ENCODE results near the gene TMEM94. TPM values are rescaled to one million over a fixed set of nuclear protein-coding genes. Genes with fewer than 3 reads are reported as not detected.

The TMEM94 gene
- total RNA-seq, 2 donors from 2014 or later: 64.5 to 65.2 TPM

- Mint-ChIP-seq H3K36me3 (peaks cover 15 to 17% of the 10 kb centered on the region in 2 donors), H3K9me3 (no peaks in the 10 kb centered on the region), H3K27ac (no peak overlapping the region)
- ATAC-seq (no peak), DNase-seq (ENCODE audit: low spot score in 2 of 2) (no peak)
Observed at GRCh38 chr17:75521290-75521689, 64.9 kb downstream of the TMEM94 start.

- Mint-ChIP-seq H3K36me3 (peaks cover 15 to 17% of the 10 kb centered on the region in 2 donors), H3K27ac (peak overlapping the region in 1 of 2 donors; percentile 39), H3K9me3 (no peaks in the 10 kb centered on the region)
- DNase-seq (ENCODE audit: low spot score in 2 of 2): no peak
- ATAC-seq: no peak
Observed at GRCh38 chr17:75521951-75522727, 65.7 kb downstream of the TMEM94 start.

DNA sequence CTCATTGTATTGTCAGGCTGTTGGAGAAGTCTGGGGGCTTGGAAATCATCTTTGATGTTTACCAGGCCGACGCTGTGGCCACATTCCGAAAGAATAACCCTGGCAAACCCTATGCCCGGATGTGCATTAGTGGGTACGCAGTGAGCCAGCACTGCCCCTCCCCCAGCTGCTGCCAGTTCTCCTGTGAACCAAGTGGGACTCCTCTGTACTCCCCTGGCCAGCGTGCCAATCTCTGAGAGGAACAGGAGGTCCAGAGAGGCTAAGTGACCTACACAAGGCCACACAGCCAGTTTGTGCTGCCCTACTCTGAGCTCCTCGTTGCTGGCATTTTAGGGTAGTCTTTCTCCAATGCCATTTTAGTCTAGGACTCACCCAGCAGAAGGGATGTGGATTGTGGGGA, 67.2 kb downstream of the TMEM94 start:
- H3K36me3 Mint-ChIP-seq: peaks cover 3 to 5% of the 10 kb centered on the region in 2 donors
- DNase-seq (ENCODE audit: low spot score in 2 of 2) (no peak), ATAC-seq (no peak)
- H3K27ac Mint-ChIP-seq: no peak overlapping the region
- H3K9me3 Mint-ChIP-seq: no peaks in the 10 kb centered on the region

DNA sequence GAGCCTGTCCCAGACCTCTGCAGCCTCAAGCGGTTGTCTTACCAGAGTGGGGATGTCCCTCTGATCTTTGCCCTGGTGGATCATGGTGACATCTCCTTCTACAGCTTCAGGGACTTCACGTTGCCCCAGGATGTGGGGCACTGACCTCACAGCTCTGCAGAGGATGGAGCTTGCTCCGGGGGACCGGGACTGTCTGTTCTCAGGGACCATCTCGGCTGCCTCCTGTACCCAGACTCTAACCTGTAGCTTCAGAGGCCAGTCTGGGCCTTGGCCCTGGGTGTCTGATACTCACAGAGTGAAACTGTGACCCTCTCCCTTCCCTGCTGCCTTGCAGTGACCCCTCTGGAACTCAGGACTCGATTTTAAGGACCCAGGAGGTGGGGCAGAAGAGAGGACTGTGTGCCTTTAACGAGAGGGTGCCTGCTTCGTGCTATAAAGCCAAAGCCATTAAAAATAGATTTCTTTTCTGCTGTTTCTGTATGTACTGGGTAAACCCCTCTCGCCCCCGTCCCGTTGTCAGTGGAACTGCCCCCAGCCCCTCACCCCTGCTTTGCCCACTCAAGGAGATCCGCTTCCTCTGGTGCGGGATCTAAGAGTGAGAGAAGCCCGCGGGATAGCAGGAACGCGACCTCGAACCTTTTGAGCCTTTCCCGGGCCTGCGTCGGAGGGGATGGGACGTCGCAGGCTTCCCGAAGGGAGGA, 68.0 kb downstream of the TMEM94 start:
- DNase-seq (ENCODE audit: low spot score in 2 of 2) (no peak), ATAC-seq (no peak)
- Mint-ChIP-seq H3K27ac (no peak overlapping the region), H3K9me3 (no peaks in the 10 kb centered on the region), H3K36me3 (no peaks in the 10 kb centered on the region)

GRCh38 chr17:75524970-75525805, 68.8 kb downstream of the TMEM94 start, which contains the start of gene LLGL2:
Gene LLGL2, plus strand, starts transcription at chr17:75525697. Its CDS starts 17,730 bp downstream, at chr17:75543427.
- ATAC-seq: peak; percentile 91 to 94
- Mint-ChIP-seq H3K27ac (no peak within 1 kb of the TSS), H3K36me3 (no peaks in the 10 kb centered on the region)

DNA sequence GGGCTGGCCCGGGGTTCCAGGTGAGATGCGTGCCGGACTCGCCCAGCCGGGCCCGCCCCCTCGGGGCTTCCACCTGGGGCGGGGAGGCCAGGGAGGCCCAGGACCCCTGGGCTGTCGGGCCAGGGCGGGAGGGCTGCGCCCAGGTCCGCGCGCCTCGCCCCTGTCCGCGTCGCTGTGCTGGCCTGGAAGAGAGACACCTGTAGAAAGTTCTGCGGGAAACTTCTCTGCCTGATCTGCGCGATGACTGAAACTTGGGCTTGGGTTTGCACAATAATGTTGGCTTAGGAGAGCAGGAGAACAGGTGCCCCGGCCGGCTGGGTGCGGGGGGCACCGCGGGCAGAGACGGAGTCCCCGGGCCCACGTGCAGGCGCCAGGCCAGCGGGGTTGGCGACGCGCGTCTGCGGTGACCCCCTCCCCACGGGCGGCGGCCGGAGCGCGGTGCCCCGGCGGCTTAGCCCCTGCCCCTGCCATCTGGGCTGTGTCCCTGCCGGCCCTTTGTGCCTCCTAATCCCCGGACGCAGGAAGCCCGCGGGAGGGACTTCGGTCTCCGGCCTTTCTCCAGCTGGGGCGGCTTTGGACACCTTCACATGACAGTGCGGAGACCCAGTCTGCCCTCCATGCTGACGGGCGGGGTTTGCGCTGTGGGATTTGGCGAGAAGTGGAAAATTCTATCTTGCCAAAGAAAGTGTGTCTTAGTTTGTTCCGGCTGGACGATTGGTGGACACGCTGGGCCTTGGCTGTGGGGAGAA, 69.5 kb downstream of the TMEM94 start:
- ATAC-seq (peak in 1 of 2 donors; percentile 43), DNase-seq (ENCODE audit: low spot score in 2 of 2) (no peak)
- Mint-ChIP-seq H3K27ac (no peak overlapping the region), H3K9me3 (no peaks in the 10 kb centered on the region), H3K36me3 (no peaks in the 10 kb centered on the region)

More at GRCh38 chr17:75524970-75525805, 68.8 kb downstream of the TMEM94 start, which contains the start of gene LLGL2:
- DNase-seq (ENCODE audit: low spot score in 2 of 2): peak; percentile 85
- H3K9me3 Mint-ChIP-seq: no peaks in the 10 kb centered on the region

- DNase-seq (ENCODE audit: low spot score in 2 of 2): no peak
- no peaks in the 10 kb centered on the region for H3K9me3 Mint-ChIP-seq
- no peak overlapping the region for H3K27ac Mint-ChIP-seq
- no peaks in the 10 kb centered on the region for H3K36me3 Mint-ChIP-seq
- ATAC-seq: no peak
Observed at GRCh38 chr17:75526555-75527270, 70.3 kb downstream of the TMEM94 start.

DNA sequence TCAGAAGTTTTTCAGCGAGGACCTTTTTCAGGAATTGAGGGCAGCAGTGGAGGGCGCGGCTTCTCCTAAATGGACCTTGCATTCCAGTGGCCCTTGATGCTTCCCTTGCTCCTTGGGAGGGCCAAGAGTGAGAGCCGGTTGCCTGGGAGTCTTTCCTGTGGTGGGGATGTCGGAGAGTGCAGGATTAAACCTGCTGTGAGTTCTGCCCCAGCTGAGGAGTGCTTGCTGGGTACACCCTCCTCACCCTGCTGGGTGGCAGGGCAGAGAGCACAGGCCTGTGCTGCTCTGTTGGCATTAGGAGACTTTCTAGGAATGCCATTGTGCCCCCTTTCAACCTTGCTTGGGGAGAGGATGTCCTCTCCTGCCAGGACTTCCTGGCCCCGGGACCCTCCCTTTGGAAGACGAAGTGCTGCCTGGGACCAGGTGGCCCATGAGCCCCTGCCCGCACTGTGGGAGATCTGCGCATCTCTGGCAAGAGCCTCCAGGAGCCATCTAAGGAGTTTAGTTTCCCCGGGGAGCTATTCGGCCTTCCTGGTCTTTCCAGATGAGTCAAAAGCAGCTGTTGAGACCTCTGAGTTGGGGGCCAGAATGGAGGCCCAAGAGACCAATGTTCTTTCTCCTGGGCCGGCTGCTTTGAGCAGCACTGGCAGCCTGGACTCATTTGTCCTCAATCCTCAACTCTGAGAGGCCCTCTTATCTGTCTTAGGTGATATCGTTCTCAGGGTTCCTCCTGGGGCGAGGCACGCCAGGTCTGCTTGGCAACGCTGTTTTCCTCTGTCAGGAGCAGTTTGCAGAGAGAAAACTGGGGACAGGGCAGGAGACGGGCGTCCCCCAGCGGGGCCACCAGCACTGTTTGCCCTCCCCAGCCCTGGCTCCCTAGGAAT, 74.6 kb downstream of the TMEM94 start:
- H3K9me3 Mint-ChIP-seq: no peaks in the 10 kb centered on the region
- no peak for ATAC-seq
- H3K27ac Mint-ChIP-seq: peak overlapping the region in 1 of 2 donors; percentile 9
- H3K36me3 Mint-ChIP-seq: no peaks in the 10 kb centered on the region
- DNase-seq (ENCODE audit: low spot score in 2 of 2): no peak

DNA sequence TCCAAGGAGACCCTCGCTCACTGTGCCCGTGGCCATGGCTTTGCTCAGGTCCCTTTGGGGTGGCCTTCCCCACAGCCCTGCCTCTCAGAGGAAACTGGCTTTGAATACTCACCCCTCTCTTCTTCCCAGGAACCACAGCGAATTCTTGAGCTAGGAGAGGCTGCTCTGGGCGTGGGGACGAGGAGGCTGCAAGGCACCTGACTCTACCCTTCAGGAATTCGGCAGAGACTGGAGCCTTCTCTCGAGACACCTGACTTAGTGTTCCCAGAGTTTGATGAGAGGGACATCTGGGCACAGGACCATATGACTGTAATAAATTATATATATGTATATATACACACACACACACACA, 75.3 kb downstream of the TMEM94 start:
- no peak for DNase-seq (ENCODE audit: low spot score in 2 of 2)
- no peaks in the 10 kb centered on the region for H3K36me3 Mint-ChIP-seq
- no peaks in the 10 kb centered on the region for H3K9me3 Mint-ChIP-seq
- ATAC-seq: no peak
- H3K27ac Mint-ChIP-seq: no peak overlapping the region

GRCh38 chr17:75535119-75535537, 78.7 kb downstream of the TMEM94 start:
- H3K27ac Mint-ChIP-seq: peak overlapping the region; percentile 39 to 91

GRCh38 chr17:75535871-75536270, 79.4 kb downstream of the TMEM94 start:
- Mint-ChIP-seq H3K9me3 (no peaks in the 10 kb centered on the region), H3K36me3 (no peaks in the 10 kb centered on the region), H3K27ac (peak overlapping the region in 1 of 2 donors; percentile 39)
- no peak for ATAC-seq
- no peak for DNase-seq (ENCODE audit: low spot score in 2 of 2)

More at GRCh38 chr17:75535119-75535537, 78.7 kb downstream of the TMEM94 start:
- H3K36me3 Mint-ChIP-seq: no peaks in the 10 kb centered on the region
- ATAC-seq (peak; percentile 94 to 99), DNase-seq (ENCODE audit: low spot score in 2 of 2) (peak; percentile 62 to 76)
- no peaks in the 10 kb centered on the region for H3K9me3 Mint-ChIP-seq

- ATAC-seq (no peak), DNase-seq (ENCODE audit: low spot score in 2 of 2) (no peak)
- H3K36me3 Mint-ChIP-seq: no peaks in the 10 kb centered on the region
- H3K27ac Mint-ChIP-seq: no peak overlapping the region
- no peaks in the 10 kb centered on the region for H3K9me3 Mint-ChIP-seq
Observed at GRCh38 chr17:75536366-75536765, 79.9 kb downstream of the TMEM94 start.

GRCh38 chr17:75539967-75540729, 83.7 kb downstream of the TMEM94 start:
- Mint-ChIP-seq H3K27ac (peak overlapping the region in 1 of 2 donors; percentile 7), H3K9me3 (no peaks in the 10 kb centered on the region), H3K36me3 (no peaks in the 10 kb centered on the region)
- DNase-seq (ENCODE audit: low spot score in 2 of 2): no peak
- ATAC-seq: no peak

DNA sequence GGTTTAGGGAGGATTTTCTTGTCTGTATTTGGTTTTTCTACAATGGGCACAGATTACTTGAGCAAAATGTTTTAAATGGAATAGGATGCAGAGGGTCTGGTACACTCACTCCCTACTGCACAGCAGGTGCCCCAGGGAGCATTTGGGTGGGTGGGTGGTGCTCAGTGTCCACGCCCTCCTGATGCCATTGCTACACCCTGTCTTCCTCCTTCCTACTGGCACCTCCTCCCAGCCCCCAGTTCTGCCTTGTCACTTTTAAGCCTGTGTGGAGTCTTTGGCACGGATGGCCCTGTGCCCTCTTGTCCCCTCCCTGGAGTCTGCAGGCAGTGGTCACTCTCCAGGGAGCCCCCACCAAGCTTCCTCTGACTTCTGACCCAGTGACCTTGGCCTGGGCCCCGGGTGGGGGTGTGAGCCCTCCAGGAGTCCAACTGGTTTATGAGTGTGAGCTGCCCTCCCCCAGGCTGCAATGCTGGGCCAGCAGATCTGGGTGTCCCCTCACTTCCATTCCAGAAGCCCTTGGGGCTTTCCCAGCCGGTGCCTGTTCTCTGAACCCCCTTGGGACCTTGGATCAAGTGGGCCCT, 84.6 kb downstream of the TMEM94 start:
- no peaks in the 10 kb centered on the region for H3K36me3 Mint-ChIP-seq
- H3K9me3 Mint-ChIP-seq: no peaks in the 10 kb centered on the region
- H3K27ac Mint-ChIP-seq: peak overlapping the region in 1 of 2 donors; percentile 7
- no peak for DNase-seq (ENCODE audit: low spot score in 2 of 2)
- no peak for ATAC-seq

All from activated naive CD4-positive, alpha-beta T cell treated with anti-CD3 and anti-CD28 coated beads, Interleukin-2, amount 50 U/mL, for 72 hours (primary cell).